Measurements from ENCODE around the gene ZCWPW1.
"Not testable (repeated sequence)": the region's sequence is repeated elsewhere in the genome, so short reads cannot be mapped to it uniquely, and the experiment has no call there.

ZCWPW1 gene

DNA sequence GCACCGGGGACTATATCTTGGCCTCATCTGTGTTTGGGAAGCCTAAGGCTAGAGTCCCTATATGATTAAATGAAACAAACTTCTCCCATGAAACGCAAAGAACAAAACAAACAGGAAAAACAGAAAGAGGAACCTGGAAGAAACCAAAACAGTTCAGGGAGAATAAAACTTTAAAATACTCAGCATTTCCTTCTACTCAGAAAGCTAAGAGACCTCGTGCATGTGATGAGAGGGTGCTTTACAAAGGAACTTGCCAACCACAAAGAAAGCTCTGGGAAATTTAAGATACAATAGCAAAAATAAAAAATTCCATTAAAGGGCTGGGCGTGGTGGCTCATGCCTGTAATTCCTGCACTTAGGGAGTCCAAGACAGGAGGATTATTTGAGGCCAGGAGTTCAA is 48.3 kb downstream of the ZCWPW1 start:
- DNase-seq: no peak
- no peaks in the 10 kb centered on the region for H3K36me3 ChIP-seq
- H3K9me3 ChIP-seq: no peaks in the 10 kb centered on the region
- H3K4me1 ChIP-seq: no peaks in the 10 kb centered on the region; the same call in 1 of the 2 replicates
- TF ChIP-seq, protein P1, sequence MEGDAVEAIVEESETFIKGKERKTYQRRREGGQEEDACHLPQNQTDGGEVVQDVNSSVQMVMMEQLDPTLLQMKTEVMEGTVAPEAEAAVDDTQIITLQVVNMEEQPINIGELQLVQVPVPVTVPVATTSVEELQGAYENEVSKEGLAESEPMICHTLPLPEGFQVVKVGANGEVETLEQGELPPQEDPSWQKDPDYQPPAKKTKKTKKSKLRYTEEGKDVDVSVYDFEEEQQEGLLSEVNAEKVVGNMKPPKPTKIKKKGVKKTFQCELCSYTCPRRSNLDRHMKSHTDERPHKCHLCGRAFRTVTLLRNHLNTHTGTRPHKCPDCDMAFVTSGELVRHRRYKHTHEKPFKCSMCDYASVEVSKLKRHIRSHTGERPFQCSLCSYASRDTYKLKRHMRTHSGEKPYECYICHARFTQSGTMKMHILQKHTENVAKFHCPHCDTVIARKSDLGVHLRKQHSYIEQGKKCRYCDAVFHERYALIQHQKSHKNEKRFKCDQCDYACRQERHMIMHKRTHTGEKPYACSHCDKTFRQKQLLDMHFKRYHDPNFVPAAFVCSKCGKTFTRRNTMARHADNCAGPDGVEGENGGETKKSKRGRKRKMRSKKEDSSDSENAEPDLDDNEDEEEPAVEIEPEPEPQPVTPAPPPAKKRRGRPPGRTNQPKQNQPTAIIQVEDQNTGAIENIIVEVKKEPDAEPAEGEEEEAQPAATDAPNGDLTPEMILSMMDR (IDR thresholded peaks at IDR 0.05; ENCODE audit: low read depth, low read length): no peak
- no peaks in the 10 kb centered on the region for H3K27me3 ChIP-seq
- H3K4me3 ChIP-seq (ENCODE audit: low read depth, low read length): no peak overlapping the region

DNA sequence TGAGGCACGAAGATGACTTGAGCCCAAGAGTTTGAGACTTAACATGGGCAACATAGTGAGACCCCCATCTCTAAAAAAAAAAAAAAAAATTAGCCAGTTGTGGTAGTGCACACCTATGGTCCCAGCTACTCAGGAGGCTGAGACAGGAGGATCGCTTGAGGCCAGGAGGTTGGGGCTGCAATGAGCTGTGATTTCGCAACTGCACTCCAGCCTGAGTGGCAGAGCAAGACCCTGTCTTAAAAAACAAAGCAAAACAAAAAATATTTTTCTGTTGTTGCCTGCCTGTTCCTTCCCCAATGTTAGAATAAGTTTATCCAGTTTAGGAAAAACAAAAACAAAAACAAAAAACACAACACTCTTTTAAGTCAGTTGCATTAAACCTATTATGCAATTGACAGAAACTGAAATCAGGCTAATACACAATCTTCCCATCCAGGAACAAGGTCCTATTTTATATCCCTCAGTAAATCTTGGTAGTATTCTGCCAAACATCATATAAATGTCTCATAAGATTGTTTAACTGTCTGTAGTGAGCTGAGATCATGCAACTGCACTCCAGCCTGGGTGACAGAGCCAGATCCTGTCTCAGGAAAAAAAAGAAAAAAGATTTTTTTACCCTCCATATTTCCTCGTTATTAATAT is 50.3 kb downstream of the ZCWPW1 start:
- no peak for DNase-seq
- H3K9me3 ChIP-seq: no peaks in the 10 kb centered on the region
- H3K4me1 ChIP-seq: no peaks in the 10 kb centered on the region; the same call in 1 of the 2 replicates
- H3K36me3 ChIP-seq: no peaks in the 10 kb centered on the region
- H3K4me3 ChIP-seq (ENCODE audit: low read depth, low read length): no peak overlapping the region
- TF ChIP-seq, protein P1 (IDR thresholded peaks at IDR 0.05; ENCODE audit: low read depth, low read length): no peak
- no peaks in the 10 kb centered on the region for H3K27me3 ChIP-seq

DNA sequence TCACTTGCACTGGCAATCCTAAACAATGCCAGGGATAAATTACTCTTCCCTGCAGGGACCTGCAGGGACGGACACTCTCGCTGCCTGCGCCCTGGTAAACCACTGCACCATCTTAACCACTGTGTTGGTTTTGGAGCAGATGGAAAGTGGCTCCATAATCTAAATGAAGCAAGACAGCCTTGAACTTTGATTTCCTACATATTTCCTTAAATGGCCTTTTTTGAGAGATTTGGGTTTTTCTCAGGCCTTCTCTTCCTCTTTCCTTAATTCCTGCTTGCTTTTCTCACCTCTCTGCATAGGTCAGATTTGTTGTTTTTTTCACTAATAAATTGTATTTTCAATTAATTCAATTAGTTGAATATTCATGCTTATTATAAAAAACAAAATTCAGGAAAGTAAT is 52.4 kb downstream of the ZCWPW1 start:
- H3K27me3 ChIP-seq: no peaks in the 10 kb centered on the region
- TF ChIP-seq, protein P1 (IDR thresholded peaks at IDR 0.05; ENCODE audit: low read depth, low read length): no peak
- no peaks in the 10 kb centered on the region for H3K36me3 ChIP-seq
- no peaks in the 10 kb centered on the region; the same call in 1 of the 2 replicates for H3K4me1 ChIP-seq
- no peak overlapping the region for H3K4me3 ChIP-seq (ENCODE audit: low read depth, low read length)
- DNase-seq: no peak
- no peaks in the 10 kb centered on the region for H3K9me3 ChIP-seq

DNA sequence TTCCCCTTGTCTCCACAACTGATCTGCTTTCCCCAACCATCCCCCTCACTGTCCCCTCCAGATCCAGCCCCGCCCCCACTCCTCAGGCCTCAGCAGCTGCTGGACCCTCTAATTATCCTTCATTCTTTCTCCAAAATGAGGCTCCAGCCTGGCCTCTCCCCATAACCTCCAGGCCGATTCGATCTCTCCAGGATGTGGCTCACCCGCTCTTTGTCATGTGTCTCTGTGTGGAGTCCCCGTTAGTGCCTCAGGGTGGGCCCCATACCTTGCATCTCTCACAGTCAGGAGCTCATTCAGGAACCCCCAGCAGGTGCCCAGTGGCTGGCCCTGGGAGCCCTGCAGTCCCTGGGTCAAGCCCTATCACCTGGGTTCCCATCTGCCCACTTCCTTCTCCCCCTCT is 53.9 kb downstream of the ZCWPW1 start:
- H3K27me3 ChIP-seq: no peaks in the 10 kb centered on the region
- no peak for DNase-seq
- no peaks in the 10 kb centered on the region for H3K36me3 ChIP-seq
- H3K4me1 ChIP-seq: no peaks in the 10 kb centered on the region; the same call in 1 of the 2 replicates
- TF ChIP-seq, protein P1 (IDR thresholded peaks at IDR 0.05; ENCODE audit: low read depth, low read length): no peak
- no peaks in the 10 kb centered on the region for H3K9me3 ChIP-seq
- no peak overlapping the region for H3K4me3 ChIP-seq (ENCODE audit: low read depth, low read length)

DNA sequence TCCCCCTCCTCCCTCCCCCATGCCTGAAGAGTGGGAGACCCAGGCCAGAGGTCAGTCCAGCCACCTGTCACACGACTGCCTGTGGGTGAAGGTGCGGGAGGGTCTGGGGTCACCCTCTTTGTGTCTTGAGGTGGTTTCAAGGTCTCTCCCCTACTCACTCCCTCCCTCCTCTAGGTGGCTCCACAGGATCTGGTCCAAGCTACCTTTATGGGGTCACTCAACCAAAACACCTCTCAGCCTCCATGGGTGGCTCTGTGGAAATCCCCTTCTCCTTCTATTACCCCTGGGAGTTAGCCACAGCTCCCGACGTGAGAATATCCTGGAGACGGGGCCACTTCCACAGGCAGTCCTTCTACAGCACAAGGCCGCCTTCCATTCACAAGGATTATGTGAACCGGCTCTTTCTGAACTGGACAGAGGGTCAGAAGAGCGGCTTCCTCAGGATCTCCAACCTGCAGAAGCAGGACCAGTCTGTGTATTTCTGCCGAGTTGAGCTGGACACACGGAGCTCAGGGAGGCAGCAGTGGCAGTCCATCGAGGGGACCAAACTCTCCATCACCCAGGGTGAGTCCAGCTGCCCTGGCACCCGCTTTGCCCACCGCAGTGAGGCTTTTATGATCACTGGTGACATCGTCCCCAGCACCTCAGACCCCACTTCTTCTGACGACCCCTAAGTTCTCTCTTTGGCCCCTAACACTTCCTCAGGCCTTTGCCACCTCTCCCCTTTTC is 54.5 kb downstream of the ZCWPW1 start:
- not testable (repeated sequence) for H3K36me3 ChIP-seq; H3K9me3 ChIP-seq; H3K4me3 ChIP-seq (ENCODE audit: low read depth, low read length); H3K4me1 ChIP-seq; DNase-seq; H3K27me3 ChIP-seq
- TF ChIP-seq, protein P1 (IDR thresholded peaks at IDR 0.05; ENCODE audit: low read depth, low read length): peak; percentile 13; the same call in 1 of the 2 replicates

DNA sequence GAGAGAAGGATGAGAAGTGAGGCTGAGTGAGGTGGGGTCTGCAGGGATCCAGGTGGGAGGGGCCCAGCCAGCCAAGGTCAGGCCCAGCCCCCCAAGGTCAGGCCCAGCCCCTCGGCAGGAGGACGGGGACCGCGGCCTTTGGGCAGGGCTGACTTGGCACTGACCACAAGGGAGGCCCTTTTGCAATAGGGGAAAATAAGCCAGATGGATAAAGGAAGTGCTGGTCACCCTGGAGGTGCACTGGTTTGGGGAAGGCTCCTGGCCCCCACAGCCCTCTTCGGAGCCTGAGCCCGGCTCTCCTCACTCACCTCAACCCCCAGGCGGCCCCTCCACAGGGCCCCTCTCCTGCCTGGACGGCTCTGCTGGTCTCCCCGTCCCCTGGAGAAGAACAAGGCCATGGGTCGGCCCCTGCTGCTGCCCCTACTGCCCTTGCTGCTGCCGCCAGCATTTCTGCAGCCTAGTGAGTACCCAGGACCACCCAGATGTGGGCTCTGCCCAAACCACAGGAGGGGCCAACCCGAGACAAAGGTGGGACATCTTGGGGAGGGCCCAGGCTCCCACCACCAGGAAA is 55.2 kb downstream of the ZCWPW1 start, which contains the start of gene PILRA:
Gene PILRA, plus strand, starts transcription at position 227 of the 571 bp plus-strand sequence. Its CDS starts 170 bp downstream, at position 397.
- no peaks in the 10 kb centered on the region for H3K27me3 ChIP-seq
- H3K36me3 ChIP-seq: no peaks in the 10 kb centered on the region
- no peaks in the 10 kb centered on the region for H3K9me3 ChIP-seq
- no peak within 1 kb of the TSS for H3K4me3 ChIP-seq (ENCODE audit: low read depth, low read length)
- no peak for DNase-seq
- TF ChIP-seq, protein P1 (IDR thresholded peaks at IDR 0.05; ENCODE audit: low read depth, low read length): no peak
- H3K4me1 ChIP-seq: no peaks in the 10 kb centered on the region; the same call in 1 of the 2 replicates

Measured in BE2C (cell line).